ENCODE results near the gene BTBD8. TPM values are rescaled to one million over a fixed set of nuclear protein-coding genes. Genes with fewer than 3 reads are reported as not detected.

BTBD8 gene
- total RNA-seq, 4 donors from 2014 or later = 4.6 to 8.9 (median 5.7) TPM

DNA sequence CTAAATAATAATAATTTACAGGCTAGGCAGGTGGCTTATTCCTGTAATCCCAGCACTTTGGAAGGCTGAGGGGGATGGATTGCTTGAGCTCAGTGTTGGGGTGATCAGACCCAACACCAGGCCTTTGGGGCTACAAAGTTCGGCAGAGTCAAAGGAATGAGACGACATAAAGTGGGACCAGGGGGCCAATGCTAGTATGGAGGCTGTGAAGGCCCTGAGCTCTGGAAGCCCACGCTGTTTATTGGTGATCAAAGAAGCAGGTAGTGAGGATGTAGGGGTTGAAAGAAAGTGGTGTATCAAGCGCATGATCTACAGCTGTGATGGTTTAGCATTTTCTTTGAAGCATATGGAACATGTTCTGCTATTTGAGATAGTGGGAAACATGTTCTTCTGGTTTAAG is 5.6 kb downstream of the BTBD8 start:
- Histone ChIP-seq H3K27me3 (no peaks in the 10 kb centered on the region), H3K4me1 (peaks cover 0 to 12% (median 2%) of the 10 kb centered on the region in 3 donors), H3K9me3 (peaks cover 0 to 11% (median 0%) of the 10 kb centered on the region in 3 donors), H3K36me3 (peaks cover 0 to 24% of the 10 kb centered on the region in 2 donors), H3K27ac (no peak overlapping the region), H3K4me3 (no peak overlapping the region)
- 92 to 93% methylated on average over 3 to 4 of the region's 4 CpGs for WGBS, 2 donors (ENCODE audit: low coverage in 1 of 2)
- no peak for ATAC-seq
- TF ChIP-seq POLR2A (IDR thresholded peaks at IDR 0.05) = no peak
- no peak for TF ChIP-seq POLR2AphosphoS5 (IDR thresholded peaks at IDR 0.05)
- TF ChIP-seq CTCF (IDR thresholded peaks at IDR 0.05) = no peak
- no peak for TF ChIP-seq EP300 (IDR thresholded peaks at IDR 0.05)

- Histone ChIP-seq H3K27ac (no peak overlapping the region), H3K27me3 (no peaks in the 10 kb centered on the region), H3K36me3 (peaks cover 0 to 24% of the 10 kb centered on the region in 2 donors), H3K4me3 (no peak overlapping the region), H3K4me1 (no peaks in the 10 kb centered on the region), H3K9me3 (peaks cover 0 to 11% (median 0%) of the 10 kb centered on the region in 3 donors)
- TF ChIP-seq EP300 (IDR thresholded peaks at IDR 0.05) (no peak), POLR2A (IDR thresholded peaks at IDR 0.05) (no peak), POLR2AphosphoS5 (IDR thresholded peaks at IDR 0.05) (no peak), CTCF (IDR thresholded peaks at IDR 0.05) (no peak)
- WGBS, 2 donors (ENCODE audit: low coverage in 1 of 2) = 73 to 90% methylated on average over 1 of the region's 1 CpG
- ATAC-seq = no peak
Measured at GRCh38 chr1:92087542-92087941, 7.4 kb downstream of the BTBD8 start.

- no peak overlapping the region for H3K4me3 ChIP-seq
- ATAC-seq = no peak
- no peaks in the 10 kb centered on the region for H3K27me3 ChIP-seq
- H3K4me1 ChIP-seq = no peaks in the 10 kb centered on the region
- 92 to 95% methylated on average over 3 to 5 of the region's 5 CpGs for WGBS, 2 donors (ENCODE audit: low coverage in 1 of 2)
- peaks cover 0 to 28% of the 10 kb centered on the region in 2 donors for H3K36me3 ChIP-seq
- no peaks in the 10 kb centered on the region for H3K9me3 ChIP-seq
- TF ChIP-seq POLR2AphosphoS5 (IDR thresholded peaks at IDR 0.05) = no peak
- TF ChIP-seq EP300 (IDR thresholded peaks at IDR 0.05) = no peak
- no peak overlapping the region for H3K27ac ChIP-seq
Measured at GRCh38 chr1:92091625-92092024, 11.5 kb downstream of the BTBD8 start.

GRCh38 chr1:92094090-92094489 is 13.9 kb downstream of the BTBD8 start:
- no peaks in the 10 kb centered on the region for H3K4me1 ChIP-seq
- no peaks in the 10 kb centered on the region for H3K9me3 ChIP-seq
- no peaks in the 10 kb centered on the region for H3K27me3 ChIP-seq
- no peak for TF ChIP-seq CTCF (IDR thresholded peaks at IDR 0.05)
- TF ChIP-seq POLR2AphosphoS5 (IDR thresholded peaks at IDR 0.05) = no peak
- H3K4me3 ChIP-seq = no peak overlapping the region
- no peak overlapping the region for H3K27ac ChIP-seq
- no peak for ATAC-seq
- peaks cover 0 to 30% of the 10 kb centered on the region in 2 donors for H3K36me3 ChIP-seq
- 56 to 60% methylated on average over 2 of the region's 2 CpGs for WGBS, 2 donors (ENCODE audit: low coverage in 1 of 2)

GRCh38 chr1:92094595-92094994 is 14.4 kb downstream of the BTBD8 start:
- H3K4me3 ChIP-seq = no peak overlapping the region
- H3K36me3 ChIP-seq = peaks cover 0 to 25% of the 10 kb centered on the region in 2 donors
- no peak for ATAC-seq
- no peaks in the 10 kb centered on the region for H3K27me3 ChIP-seq
- no peak overlapping the region for H3K27ac ChIP-seq
- H3K4me1 ChIP-seq = no peaks in the 10 kb centered on the region
- TF ChIP-seq CTCF (IDR thresholded peaks at IDR 0.05) (no peak), POLR2A (IDR thresholded peaks at IDR 0.05) (no peak), EP300 (IDR thresholded peaks at IDR 0.05) (no peak), POLR2AphosphoS5 (IDR thresholded peaks at IDR 0.05) (no peak)
- WGBS, 2 donors (ENCODE audit: low coverage in 1 of 2) = 82 to 100% methylated on average over 1 of the region's 1 CpG
- no peaks in the 10 kb centered on the region for H3K9me3 ChIP-seq
